HG03097 (cell line): Measurements from ENCODE around the gene KIAA0513.

Source experiments
- ATAC-seq: cut with Tn5 transposase; IDR thresholded peaks from one replicate; pipeline ENCODE4 v1.9.1; 2021; ENCODE audit not compliant: unreplicated experiment, low FRiP score

KIAA0513 gene

DNA sequence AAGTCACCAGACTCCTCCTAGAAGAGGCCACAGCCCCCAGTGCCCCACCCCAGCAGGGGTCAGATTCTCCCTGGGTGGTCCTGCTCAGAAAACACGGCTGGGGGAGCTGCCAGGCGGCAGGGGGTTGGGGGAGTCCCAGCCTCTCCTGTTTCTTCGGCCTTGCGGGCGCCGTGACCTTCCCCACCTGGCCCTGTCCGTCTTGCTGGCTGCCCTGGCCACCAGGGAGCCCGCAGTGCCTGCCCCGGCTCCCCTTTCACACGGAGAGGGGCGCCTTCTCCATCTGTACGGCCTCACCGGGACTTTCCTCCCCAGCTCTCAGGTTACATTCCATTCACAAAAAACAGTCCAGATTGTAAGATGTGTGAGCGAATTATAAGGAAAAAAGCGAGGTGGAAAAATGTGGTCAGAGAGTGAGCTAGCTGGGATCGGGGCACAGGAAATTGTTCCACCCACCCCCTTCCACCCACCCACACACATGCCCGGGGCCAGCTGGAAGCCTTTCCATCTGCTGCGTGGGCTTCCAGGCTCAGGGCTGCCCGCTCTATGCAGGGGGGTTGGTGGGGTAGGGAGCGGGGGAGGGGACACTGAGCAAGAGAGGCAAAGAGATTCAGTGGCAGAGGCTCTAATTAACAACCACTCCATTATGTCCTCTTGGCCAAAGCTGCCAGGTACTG lies 99.2 kb downstream of the KIAA0513 start:
- ATAC-seq = no peak

DNA sequence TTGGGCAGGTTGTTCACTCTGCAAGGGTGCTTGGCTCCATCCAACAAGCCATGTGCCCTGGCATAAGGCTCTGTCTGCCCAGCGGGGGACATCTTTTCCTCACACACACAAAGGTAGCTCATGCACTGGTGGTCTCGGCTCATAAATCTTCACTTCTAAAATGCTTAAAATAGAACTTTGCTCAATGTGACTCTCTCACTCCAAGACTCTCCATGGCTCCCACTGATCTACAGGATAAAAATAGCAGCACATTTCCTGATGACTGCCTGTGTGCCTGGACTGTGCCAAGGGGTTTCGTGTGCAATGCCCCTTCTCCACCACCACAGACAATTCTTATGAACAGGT lies 99.8 kb downstream of the KIAA0513 start:
- ATAC-seq = no peak

DNA sequence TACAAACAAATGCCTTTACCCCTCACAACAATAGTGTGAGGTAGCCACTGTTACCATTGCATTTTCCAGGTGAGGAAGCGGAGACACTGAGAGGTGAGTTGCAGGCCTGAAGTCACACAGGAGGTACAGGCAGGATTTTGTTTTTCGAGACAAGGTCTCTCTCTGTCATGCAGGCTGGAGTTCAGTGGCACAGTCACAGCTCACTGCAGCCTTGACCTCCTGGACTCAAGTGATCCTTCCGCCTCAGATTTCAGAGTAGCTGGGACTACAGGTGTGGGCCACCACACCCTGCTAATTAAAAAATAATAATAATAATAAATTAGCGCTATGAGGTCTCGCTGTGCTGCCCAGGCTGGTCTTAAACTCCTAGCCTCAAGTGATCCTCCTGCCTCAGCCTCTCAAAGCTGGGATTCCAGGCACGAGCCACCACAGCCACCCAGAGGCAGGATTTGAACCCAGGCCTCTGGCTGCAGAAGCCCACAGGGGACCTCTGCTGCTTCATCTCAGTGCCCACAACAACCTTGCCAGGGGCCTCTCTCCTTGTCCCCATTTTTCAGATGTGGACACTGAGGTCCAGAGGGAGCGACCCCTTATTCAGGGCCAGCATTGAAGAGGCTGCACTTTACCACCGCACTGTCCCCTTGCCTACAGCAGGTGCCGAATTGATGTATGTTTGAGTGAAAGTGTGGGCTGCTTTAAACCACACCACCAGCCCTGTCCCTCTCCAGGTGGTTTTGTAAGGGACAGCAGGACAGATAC lies 100.7 kb downstream of the KIAA0513 start:
- ATAC-seq = no peak

DNA sequence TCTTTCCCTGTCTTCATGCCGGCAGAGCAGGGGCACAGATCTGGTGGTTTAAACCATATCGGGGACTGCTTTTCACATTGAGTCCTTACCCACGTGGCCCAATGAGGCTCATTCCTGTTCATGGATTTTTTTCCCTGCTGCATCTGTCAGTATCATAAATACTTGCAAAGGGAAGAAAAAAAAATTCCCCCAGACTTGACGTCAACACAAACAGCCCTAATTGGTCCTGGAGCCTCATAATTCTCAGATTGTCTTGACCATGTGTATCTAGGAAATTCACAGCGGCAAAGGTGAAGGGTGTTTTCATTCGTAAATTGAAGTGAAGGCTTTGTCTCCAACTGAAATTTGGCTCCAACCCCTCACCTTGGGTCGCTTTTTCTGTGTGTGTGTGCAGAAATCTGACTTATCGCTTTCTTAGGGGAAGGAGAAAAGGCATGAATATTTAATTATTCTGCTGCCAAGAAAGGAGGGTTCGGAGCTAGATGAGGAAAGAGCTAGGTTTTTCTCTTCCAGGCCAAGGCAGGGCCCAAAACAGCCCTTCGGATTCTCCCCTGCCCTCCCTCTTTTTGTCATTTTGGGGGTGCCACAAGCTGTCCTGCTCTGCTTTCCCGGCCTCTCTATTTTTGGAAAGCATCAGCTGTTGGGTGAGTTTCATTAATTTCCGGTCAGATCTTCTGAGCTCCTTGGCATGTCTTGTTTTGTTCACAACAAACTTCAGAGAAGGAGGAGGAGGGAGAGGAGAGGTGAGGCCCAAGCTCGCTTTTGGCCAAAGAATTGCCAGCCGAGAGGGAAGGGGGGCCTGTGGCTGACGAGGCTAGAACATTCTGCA lies 102.5 kb downstream of the KIAA0513 start:
- ATAC-seq = no peak

DNA sequence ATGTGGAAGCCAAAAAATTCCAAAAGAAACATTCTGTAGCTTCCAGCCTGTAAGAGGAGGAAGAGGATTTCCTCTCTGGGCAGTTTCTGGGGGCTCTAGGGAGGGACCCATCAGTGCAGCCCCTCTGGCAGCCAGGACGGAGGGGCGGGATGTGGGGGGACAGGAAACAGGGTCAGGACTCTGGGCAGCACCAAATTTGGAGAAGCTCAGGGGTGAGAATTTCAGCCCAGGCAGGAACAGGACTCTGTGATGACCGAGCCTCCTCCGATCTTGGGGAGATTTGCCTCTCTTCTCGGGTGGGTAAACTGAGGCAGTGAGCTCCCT lies 103.1 kb downstream of the KIAA0513 start:
- no peak for ATAC-seq

DNA sequence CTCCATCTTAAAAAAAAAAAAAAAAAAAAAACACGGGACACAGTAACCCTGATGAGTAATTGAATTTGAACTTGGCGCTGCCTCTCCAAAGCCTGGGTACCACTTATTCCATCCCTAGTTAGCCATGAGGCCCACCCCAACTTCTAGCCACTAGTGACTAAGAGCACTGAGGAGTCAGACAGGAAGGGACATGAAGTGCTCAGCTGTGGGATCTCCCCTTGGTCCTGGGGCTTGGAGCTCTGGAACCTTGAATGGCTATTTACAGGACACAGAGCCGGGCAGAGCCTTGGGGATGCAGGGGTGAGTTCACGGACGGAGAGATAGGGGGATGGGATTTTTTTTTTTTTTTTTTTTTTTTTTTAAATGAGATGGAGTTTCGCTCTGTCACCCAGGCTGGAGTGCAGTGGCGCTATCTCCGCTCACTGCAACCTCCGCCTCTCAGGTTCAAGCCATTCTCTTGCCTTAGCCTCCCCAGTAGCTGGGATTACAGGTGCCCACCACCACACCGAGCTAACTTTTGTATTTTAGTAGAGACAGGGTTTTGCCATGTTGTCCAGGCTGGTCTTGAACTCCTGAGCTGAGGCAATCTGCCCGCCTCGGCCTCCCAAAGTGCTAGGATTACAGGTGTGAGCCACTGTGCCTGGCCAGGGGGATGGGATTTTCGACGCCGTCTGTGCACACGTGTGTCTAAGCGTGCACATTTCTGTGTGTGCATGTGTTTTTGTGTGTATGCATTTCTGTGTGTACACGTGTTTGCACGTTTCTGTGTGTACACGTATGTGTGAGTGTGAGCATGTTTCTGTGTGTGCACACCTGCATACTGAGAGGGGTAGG lies 105.1 kb downstream of the KIAA0513 start:
- no peak for ATAC-seq

DNA sequence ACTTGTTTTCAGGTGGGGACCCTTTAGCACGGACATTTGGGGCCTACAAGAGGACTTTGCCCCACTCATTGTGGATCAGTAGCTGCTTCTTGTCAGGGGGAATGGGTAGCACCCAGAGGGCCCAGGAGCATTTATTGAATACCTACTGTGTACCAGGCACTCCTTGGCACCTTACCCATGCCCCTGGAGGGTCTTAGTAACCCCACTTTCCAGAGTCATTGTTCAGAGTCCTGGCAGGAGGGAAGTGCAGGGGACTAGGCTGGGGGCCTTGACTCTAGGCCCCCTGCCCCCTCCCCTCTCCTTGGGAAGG lies 105.7 kb downstream of the KIAA0513 start:
- no peak for ATAC-seq

DNA sequence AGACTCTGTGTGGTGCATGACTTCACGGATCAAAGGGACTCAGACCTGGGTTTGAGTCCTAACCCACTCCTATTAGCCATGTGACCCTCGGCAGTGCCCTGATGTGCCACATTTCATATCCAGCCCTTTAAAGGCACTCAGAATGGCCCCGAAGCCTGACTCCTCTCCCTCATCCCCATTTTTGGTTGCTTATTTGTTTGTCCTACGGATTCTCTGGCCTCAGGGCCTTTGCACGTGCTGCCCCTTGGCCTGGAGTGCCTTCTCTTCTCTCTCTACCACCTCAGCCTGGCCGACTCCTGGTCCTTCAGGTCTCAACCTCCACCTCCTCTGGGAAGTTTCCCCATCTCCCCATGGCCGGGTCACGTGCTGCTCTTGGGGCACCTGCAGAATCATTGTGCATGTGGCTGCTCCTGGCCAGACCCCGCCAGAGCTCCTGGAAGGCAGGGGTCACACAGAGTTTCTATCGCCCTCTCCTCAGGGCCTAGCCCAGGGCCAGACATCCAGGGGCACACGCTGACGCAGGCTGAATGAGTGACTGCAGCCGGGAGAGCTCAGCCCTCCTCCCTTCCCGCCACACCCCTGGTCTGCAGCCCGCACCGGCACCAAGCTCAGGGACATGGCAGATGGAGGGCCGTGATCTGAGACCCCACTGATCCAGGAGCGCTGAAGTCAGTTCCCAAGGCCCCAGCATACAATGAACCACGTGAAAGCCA lies 106.6 kb downstream of the KIAA0513 start:
- ATAC-seq = no peak

DNA sequence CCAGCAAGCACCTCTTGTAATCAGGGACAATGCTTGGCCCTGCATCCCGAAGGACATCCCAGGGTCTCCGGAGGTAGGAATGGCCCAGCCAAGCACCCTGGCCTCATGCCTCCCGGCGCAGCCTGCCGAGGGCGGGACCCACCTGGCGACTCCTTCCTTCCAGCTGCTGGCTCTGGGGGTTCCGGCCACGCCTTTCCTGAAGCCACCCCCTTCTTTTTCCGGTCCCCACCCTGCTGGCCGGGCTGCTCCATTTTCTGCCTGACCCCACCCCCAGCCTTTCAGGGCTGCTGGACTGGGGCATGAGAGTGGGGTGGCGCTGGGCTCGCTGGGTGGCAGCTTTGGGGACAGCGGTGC lies 107.2 kb downstream of the KIAA0513 start:
- no peak for ATAC-seq

DNA sequence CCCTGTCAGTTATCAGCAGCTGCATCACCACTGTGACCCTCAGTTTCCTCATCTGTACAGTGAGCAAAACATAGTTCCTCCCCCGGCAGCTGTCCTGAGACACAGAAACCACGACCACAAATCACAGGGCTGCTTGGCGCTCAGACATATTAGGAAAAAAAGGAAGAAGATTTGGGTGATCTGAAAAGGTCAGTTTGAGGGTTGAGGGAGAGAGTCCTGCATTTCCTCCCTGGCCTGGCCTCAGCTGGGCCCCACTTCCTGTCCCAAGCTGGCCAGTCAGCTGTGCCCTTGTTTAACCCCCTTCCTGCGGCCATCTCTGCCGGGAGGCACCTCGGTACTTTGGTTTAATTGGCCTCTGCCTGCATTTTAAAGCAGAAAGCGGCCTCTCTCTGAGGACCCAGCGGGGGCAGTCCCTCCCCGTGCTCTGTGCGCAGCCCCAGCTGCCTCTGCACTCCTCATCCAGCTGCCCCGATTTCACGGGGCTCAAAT lies 108.7 kb downstream of the KIAA0513 start:
- no peak for ATAC-seq

DNA sequence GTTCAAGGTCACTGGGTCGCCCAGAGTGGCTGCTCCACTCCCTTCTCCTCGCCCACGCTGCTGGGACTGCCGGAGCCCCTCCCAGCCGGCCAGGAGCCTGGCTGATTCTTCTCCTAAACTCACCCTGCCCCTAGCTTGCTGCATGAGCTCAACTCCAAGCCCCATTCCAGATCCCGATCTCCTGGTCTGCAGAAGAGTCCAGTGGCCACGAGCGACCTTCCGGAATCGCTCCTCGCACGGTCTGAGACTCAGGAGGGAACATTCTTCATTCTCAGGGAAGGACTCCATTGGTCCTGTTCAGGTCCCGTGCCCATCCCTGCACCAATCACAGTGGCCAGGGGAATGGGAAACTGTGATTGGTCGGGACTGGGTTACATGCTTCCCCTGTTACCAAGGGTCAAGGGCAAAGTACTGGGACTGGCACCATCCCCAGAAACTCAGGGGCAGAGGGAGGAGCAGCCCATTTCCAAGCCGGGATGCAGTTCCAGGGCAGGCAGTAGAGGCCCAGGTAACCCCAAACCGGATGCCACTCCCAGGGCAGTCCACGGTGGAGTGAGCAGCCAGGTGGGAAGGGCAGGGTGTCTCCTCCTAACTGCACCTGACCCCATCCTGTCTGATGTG lies 109.2 kb downstream of the KIAA0513 start:
- ATAC-seq = no peak

DNA sequence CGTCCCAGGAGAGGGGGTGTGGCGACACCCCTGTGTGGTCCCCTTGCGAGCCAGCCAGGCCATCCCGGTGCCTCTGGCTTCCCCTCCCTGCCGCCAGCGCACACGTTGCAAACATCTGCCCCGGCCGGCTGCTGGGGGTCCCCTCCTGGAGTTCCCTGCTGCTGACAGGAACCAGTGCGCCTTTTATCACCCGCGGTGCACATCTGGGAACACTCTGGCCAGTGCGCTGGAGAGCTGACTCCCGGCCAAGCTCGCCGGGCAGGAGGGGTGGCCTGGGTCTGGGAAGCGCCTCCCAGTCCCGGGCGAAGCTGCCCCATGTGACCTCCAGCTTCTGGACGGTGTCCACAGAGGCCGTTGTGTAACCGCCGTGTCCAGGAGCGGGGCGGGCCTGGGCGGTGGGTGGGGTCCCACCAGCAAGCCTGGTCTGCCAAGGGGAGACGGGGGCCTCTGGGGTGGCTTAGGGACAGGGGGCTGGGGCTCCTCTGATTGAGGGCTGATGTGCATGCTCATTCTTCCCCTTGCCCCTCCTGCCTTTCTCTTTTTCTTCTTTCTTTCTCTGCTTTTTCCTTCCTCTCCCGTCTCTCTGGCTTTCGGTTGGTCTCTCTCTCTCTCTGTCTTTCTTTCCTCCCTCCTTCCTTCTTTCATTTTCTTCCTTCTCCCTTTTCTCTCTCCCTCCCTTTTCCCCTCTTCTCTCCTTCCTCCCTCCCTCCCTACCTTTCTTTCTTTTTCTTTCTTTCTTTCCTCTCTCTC lies 109.9 kb downstream of the KIAA0513 start:
- ATAC-seq = no peak

DNA sequence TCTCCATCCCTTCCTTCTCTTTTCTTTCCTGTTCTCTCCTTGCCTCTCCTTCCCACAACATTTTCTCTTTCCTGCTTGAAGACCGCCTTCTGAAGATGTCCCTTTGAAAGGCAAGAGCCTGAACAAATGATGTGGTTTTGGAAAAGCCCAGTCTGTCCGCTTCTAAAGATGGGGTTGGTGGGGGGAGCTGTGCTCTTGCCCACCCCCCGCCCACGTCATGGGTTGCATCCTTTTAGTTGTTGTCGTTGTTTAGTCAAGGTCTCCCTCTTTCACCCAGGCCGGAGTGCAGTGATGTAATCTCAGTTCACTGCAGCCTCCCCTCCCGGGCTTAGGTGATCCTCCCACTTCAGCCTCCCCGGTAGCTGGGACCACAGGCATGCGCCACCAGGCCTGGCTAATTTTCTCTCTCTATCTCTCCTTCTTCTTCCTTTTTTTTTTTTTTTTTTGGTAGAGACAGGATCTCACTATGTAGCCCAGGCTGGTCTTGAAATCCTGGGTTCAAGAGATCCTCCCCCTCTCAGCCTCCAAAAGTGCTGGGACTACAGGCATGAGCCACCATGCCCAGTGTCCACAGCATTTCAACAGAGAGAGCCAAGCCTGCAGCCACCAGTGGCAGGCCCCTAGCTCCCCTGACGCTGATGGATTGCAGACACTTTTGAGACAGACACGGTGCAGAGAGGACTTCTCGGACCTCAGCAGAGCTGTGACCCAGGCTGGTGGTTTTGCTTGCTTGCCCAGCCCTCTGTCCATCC lies 110.7 kb downstream of the KIAA0513 start:
- ATAC-seq = no peak

DNA sequence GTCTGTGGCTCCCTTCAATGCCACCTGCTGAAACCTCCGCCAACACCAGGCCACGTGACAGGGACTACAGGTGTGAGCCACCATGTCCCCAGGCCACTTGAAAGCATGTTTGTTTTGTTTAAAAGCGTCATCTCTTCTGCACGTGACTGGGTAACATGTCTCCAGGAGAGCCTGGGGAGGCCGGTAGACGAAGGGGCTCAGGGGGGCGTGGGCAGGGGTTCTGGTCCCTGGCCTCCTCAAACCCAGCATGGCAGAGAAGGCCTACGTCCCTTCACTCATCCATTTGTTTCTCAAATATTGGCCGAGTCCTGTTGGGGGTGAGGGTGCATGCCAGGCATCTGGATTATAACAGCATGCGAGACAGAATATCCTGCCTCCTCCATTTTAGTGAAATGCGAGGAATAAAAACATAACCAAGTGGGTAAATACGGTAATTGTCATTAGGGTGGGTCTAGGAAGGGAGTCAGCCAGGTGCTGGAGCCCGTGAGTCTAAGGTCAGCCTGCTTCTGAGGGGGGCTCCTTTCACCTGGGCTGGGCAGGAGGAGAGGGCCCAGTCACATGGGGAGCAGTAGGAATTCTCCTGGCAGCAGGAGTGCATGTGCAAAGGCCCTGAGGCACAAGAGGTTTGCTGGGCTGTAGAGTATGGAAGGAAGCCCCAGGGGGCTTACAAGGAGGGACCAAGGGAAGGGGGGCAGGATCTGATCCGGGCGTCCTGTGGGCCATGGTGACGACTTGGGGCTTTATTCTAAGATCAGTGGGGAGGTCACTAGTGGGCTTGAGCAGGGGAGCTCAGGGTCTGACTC lies 111.4 kb downstream of the KIAA0513 start:
- no peak for ATAC-seq

DNA sequence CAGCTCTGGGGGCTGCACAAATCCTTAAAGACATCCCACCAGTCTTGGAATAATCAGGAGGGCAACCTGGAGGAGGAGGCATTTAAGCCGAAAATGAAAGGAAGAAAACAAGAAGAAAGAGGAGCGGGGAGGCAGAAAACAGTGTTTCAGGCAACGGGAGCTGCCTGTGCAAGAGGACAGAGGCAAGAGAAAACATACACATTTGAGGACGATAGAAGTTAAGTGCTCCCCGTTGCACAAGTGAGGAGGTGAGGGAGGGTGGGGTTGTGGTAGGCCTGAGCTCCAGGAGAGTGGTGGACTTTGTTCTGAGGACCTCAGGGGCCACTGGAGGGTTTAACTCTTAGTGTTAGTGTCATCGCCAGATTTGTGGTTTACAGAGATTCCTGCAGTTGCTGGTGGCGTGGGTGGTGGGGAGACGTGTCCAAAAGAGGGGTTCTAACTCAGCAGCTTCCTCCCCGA lies 112.3 kb downstream of the KIAA0513 start:
- ATAC-seq = no peak

DNA sequence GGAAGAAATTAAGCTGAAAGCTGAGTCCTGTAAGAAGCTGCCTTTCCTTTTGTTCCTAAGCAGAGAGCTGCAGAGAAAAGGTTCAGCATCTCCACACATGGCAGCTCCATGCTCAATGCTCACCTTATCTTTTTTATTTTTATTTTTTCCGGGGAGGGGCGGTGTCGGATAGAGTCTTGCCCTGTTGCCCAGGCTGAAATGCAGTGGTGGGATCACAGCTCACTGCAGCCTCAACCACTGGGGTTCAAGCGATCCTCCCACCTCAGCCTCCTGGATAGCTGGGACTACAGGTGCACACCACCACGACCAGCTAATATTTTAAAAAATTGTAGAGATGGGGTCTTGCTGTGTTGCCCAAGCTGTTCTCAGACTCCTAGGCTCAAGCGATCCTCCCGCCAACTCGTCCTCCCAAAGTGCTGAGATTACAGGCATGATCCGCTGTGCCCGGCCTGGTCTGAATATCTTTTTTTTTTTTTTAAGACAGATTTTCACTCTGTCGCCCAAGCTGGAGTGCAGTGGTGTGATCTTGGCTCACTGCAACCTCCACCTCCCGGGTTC lies 112.9 kb downstream of the KIAA0513 start:
- no peak for ATAC-seq

DNA sequence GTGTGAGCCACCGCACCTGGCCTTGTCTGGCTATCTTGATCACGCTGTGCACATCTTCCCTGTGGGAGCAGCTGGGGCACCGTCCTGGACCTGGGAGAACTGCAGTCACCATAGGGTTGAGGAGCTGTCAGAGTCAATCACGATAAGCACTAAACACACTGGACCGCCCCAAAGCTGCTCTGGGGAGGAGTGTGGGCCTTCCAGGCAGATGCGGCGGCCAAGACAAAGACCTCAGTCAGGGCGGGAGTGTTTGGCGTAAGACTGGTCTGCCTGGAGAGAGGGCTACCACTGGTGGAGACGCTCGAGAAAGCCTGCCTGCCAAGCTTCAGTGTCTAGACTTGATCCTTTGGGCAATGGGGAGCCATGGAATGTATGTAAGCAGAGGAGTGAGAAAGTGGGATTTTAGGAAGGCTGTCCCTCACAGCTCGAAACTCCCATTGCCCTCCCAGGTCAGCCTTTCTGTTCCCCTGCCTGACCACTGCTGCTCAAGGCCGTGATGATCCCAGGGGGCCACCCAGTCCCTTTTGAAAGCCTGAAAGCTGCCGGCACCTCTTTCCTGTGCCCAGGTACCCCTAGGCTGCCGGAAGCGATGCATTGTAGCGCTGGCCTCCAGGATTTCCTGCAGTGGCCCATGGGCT lies 114.0 kb downstream of the KIAA0513 start:
- ATAC-seq = no peak
